Astrocyte of the cerebellum (primary cell): ENCODE measurements around the gene SNRNP70.
"Not testable (repeated sequence)": the region's sequence is repeated elsewhere in the genome, so short reads cannot be mapped to it uniquely, and the experiment has no call there.

Experiments
- DNase-seq: peaks from one replicate; pipeline ENCODE4 v3.0.0-alpha.2; 2011; ENCODE audit warnings: low read depth
- H3K4me3 ChIP-seq: 2 replicates; pipeline ENCODE4 v1.5.1; 2011; ENCODE audit warnings: mild to moderate bottlenecking, low read depth, low read length, moderate library complexity
- in situ Hi-C: cut with HindIII; loops from 2 replicates; pipeline ENCODE4 v1.10.0; 2017; ENCODE audit warnings: low sequenced_read_pairs
- TF ChIP-seq, protein P1 (sequence below): IDR thresholded peaks from 2 replicates; pipeline ENCODE4 v1.5.1; 2012; ENCODE audit warnings: low read length, low read depth, moderate library complexity, mild to moderate bottlenecking; ENCODE audit errors: missing control alignments

SNRNP70 gene

DNA sequence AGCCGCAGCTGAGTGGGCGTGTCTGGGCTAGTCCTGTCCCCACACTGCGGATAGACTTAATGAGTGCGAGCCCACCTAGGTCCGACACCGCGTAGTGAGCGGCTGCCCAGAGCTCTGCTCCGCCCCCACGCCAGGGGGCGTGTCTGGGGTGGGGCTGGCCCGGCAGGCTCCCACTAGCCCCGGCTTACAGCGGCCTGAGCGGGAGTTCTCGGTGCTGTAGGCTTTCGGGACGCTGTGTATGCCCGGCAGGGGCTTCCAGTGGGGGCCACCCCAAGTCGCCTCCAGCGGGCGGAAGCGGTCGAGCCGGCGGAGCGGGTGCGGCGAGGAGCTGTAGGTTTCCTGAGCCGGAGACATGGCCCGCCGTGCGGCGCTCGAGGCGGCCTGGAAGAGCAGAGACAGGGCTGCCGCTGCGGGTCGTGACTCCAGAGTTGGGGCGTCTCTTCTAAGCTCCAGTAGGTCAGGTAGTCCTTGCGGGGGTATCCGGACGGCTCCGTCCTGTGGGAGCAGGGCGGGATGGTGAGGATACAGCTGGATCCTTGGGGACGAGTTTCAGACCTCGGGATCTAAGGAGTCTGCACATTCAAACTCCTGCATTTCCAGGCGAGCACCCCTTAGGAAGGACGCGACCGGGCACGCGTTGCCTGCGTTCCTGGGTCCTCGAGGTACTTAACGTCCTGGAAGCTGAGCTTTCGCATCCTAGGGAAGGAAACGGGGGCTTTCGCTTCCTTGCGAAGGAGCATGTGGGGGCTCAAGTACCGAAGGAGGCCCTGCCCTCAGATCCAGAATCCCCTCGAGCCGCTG is 28.9 kb upstream of the SNRNP70 start:
- H3K4me3 ChIP-seq: peak overlapping the region; percentile 53
- TF ChIP-seq, protein P1, sequence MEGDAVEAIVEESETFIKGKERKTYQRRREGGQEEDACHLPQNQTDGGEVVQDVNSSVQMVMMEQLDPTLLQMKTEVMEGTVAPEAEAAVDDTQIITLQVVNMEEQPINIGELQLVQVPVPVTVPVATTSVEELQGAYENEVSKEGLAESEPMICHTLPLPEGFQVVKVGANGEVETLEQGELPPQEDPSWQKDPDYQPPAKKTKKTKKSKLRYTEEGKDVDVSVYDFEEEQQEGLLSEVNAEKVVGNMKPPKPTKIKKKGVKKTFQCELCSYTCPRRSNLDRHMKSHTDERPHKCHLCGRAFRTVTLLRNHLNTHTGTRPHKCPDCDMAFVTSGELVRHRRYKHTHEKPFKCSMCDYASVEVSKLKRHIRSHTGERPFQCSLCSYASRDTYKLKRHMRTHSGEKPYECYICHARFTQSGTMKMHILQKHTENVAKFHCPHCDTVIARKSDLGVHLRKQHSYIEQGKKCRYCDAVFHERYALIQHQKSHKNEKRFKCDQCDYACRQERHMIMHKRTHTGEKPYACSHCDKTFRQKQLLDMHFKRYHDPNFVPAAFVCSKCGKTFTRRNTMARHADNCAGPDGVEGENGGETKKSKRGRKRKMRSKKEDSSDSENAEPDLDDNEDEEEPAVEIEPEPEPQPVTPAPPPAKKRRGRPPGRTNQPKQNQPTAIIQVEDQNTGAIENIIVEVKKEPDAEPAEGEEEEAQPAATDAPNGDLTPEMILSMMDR: peak; percentile 30
- in situ Hi-C loops: no loop called here
- DNase-seq: no peak

DNA sequence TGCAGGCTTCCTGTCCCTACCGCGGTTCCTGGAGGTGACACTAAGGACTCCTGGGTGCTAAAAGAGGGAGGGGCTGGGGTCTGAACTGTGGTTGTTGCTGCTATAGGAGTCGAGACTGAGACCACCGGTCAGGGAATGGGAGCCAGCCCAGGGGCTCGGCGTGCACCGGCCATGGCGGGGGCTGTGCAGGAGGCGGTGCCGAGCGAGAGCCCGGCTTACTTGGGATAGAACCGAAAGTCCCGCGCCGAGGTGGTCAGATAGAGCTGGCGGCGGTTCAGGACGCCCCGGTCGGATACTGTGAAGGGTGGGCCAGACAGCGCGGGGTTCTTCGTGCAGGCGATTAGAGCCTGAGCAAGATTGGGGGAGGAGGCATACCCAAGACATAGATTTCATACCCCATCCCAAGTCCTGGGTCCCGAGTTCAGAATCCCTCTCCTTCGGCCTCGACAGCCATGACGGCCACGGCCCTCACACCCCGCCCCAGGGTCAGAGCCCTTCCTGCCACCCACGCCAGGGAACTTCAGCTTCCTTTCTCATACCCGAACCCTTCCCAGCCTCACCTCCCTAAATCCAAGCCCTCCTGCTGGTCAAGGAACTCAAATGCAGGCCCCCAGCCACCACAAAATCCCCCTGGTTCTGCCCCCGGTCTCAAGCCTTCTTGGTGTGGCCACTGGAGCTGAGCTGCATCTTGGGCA is 28.2 kb upstream of the SNRNP70 start:
- in situ Hi-C loops, DNase-seq: not testable (repeated sequence)
- peak overlapping the region; percentile 53 for H3K4me3 ChIP-seq

DNA sequence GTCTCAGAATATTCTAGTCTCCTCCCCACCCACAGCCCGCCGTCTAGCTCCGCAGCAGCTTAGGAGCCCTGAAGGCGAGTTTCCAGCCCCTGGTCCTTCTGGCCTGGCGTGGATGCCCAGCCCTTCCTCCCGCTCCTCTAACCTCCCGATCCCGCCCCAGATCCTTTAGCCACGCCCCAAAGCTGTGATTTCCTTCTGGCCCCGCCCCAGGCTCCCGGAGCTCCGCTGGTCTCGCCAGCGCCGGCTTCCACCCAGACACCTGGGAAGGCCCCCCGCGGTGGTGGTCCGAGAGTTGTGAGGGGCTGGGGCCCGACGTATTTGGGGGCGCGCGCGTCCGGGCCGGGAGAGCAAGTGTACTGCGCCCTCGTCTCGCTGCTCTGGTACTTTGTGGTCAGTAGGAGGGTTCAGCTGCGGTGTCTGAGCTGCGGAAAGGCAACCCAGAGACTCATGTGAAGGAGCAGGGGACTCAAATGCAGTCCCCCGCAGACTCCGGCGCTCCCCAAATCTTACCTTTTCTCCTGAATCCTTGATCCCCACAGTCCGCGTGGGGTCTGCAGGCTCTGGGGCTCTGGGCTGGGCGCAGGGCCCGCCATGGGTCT is 27.5 kb upstream of the SNRNP70 start, which contains the start of gene CGB7:
Gene CGB7 (minus strand): TSS at position 114 of the 599 bp plus-strand sequence. CDS start 2,374 bp downstream, outside the sequence.
- in situ Hi-C loops: no loop called here
- H3K4me3 ChIP-seq: peak within 1 kb of the TSS; percentile 53
- no peak for DNase-seq
- TF ChIP-seq, protein P1: no peak

DNA sequence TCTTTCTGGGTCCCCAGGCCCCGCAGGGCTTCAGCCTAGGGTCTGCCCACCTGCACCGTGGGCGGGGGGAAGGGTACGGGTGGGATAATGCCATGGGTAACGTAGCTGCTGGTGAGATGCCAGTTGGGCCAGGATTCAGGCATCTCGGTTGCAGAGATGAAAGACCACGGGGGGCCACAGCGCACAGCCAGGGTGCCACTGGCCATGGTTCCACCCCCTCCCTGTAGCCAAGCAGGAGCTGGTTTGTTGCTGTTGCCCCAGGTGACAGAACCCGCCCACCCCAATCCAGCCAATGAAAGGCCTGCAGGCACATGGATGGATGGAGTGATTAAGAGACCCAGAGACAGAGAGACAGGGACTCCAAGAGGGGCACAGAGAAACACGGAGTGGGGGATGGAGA is 26.7 kb upstream of the SNRNP70 start:
- H3K4me3 ChIP-seq: no peak overlapping the region
- DNase-seq: peak; percentile 18
- in situ Hi-C loops: no loop called here

DNA sequence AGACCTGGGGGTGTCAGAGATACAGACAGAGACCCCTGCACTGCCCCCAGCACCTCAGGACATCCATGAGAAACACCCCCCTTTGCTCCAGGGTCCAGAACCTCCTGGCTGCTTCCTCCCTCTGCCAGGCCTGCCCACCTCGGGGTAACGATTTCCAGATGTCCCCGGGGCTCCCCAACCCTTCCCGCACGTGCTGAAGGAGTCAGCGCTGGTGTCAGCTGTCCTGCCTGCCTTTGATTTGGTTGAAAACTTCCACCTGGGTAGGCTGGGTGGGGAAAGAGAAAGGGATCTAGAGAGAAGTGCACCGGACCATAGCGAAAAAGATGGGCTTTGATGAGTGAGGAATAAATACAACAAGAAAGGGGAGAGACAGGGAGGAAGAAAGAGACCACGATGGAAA is 26.2 kb upstream of the SNRNP70 start:
- H3K4me3 ChIP-seq: no peak overlapping the region
- no peak for DNase-seq
- in situ Hi-C loops: no loop called here
- TF ChIP-seq, protein P1: no peak

More for the DNA sequence above, 26.7 kb upstream of the SNRNP70 start:
- TF ChIP-seq, protein P1: no peak

DNA sequence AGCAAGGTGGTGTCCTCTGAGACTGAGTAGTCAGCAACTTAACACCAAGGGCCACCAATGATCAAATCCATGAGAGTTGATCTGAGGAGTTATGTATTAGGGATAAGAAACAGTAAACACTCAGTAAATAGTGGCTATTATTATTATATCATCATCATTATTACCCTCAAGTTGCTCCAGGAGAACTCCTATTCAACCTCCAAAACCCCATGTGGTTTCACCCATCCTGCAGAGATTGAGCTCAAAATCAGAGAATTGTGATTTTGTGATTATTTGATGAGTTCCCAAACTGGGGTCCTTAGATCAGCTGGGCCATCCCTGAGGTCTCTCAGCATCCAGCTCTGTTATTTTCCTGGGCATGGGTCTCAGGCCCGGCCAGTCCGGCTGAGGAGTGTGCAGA is 24.3 kb upstream of the SNRNP70 start:
- in situ Hi-C loops: no loop called here
- TF ChIP-seq, protein P1: no peak

More for the DNA sequence above, 24.3 kb upstream of the SNRNP70 start:
- H3K4me3 ChIP-seq: no peak overlapping the region
- DNase-seq: no peak
